GM23338 (cell line): Measurements from ENCODE around the gene E4F1.

Experiments used
- CREB1 ChIP-seq: fragments of 250-450 bp; sonication (Bioruptor Pico); IDR thresholded peaks from 2 replicates; pipeline ENCODE4 v1.5.0; 2020; ENCODE audit warnings: low read depth, mild to moderate bottlenecking, moderate library complexity
- TF ChIP-seq, protein P1 (sequence below), 2 experiments: fragments of 200-600 bp in 1 of 2; sonication (generic) in 1 of 2; conservative IDR thresholded peaks; 2 replicates each; pipeline versions ENCODE4 v1.5.1 to v1.6.1; 2016 to 2017; ENCODE audit warnings: antibody characterized with exemption in 2 of 2, low read depth in 2 of 2, mild to moderate bottlenecking in 2 of 2, moderate library complexity in 1 of 2
- TF ChIP-seq, protein P2 (sequence below): IDR thresholded peaks from one replicate; pipeline ENCODE4 v1.6.1; 2018; ENCODE audit warnings: antibody characterized with exemption; ENCODE audit not compliant: unreplicated experiment

DNA sequence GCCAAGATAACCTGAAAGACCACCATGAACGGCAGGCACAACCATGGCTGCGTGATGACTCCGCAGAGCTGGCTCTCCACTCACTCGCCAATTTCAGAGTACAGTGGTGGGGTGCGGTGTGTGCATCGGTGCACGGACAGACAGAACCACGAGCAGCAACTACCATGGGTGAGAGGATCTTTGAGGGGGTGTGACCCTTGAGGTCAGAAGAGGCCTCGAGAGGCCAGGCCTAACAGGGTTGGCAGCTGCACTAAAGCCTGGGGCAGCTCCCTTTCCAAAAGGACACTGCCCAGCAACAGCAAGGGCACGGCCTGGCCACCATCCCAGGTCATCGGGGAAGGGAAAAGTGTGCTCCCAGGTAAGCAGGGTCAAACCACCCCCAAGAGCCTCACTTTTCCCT, 29.9 kb downstream of the E4F1 start:
- TF ChIP-seq, protein P1, sequence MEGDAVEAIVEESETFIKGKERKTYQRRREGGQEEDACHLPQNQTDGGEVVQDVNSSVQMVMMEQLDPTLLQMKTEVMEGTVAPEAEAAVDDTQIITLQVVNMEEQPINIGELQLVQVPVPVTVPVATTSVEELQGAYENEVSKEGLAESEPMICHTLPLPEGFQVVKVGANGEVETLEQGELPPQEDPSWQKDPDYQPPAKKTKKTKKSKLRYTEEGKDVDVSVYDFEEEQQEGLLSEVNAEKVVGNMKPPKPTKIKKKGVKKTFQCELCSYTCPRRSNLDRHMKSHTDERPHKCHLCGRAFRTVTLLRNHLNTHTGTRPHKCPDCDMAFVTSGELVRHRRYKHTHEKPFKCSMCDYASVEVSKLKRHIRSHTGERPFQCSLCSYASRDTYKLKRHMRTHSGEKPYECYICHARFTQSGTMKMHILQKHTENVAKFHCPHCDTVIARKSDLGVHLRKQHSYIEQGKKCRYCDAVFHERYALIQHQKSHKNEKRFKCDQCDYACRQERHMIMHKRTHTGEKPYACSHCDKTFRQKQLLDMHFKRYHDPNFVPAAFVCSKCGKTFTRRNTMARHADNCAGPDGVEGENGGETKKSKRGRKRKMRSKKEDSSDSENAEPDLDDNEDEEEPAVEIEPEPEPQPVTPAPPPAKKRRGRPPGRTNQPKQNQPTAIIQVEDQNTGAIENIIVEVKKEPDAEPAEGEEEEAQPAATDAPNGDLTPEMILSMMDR (conservative IDR thresholded peaks at IDR 0.05; ENCODE audit: low read depth in 2 of 2), result no peak
- TF ChIP-seq, protein P2, sequence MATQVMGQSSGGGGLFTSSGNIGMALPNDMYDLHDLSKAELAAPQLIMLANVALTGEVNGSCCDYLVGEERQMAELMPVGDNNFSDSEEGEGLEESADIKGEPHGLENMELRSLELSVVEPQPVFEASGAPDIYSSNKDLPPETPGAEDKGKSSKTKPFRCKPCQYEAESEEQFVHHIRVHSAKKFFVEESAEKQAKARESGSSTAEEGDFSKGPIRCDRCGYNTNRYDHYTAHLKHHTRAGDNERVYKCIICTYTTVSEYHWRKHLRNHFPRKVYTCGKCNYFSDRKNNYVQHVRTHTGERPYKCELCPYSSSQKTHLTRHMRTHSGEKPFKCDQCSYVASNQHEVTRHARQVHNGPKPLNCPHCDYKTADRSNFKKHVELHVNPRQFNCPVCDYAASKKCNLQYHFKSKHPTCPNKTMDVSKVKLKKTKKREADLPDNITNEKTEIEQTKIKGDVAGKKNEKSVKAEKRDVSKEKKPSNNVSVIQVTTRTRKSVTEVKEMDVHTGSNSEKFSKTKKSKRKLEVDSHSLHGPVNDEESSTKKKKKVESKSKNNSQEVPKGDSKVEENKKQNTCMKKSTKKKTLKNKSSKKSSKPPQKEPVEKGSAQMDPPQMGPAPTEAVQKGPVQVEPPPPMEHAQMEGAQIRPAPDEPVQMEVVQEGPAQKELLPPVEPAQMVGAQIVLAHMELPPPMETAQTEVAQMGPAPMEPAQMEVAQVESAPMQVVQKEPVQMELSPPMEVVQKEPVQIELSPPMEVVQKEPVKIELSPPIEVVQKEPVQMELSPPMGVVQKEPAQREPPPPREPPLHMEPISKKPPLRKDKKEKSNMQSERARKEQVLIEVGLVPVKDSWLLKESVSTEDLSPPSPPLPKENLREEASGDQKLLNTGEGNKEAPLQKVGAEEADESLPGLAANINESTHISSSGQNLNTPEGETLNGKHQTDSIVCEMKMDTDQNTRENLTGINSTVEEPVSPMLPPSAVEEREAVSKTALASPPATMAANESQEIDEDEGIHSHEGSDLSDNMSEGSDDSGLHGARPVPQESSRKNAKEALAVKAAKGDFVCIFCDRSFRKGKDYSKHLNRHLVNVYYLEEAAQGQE, result no peak
- no peak for TF ChIP-seq CREB1
